ENCODE results near the gene E2F6.

Gene E2F6

DNA sequence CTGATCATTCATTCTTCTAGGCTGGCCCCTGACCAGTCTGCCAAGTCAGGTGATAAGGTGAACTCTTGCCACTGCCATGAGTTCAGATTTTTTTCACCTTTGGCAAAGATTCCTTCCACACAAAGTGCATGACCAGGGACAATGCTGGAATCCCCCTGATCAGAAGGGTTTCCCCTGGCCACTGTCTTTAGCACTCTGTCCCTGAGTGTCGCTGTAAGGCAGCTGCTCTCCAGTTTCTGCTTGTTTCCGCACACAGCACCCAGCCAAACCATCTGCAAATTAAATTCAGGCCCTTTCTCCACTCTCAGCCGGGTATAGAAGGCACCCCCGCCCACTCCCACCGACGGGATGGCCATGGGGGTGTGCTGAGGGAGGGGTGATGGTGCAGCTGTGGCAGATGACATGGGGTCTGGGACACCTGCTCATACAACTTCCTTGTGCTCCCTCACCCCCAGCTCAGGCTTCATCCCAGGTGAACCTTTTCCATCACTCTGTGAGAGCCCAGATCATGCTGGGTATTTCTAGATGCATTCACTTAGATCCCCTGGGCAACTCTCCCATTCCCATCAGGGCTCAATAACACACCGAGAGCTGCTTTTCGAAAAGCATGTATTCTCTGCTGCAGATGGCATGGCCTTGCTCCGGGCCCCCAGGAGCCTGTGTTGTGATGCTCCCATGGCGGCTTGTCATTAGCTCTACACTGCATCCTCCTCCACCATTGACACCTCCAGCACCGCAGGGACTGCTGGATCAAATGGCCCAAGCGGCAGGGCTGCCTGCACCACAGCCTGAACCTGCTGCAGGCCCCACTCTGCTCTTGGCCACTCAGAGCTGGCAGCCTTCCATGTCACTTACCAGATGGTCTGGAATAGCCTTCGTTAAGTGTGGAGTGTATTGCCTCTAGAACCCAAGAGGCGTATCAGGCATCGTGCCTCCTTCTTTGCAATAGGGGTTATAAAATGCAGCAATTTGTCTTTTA, 69.2 kb downstream of the E2F6 start:
- peaks cover 16 to 17% of the 10 kb centered on the region in 2 donors for H3K4me1 ChIP-seq (ENCODE audit: control insufficient read depth in 2 of 2, insufficient read depth in 2 of 2, low read length in 2 of 2)
- no peaks in the 10 kb centered on the region for H3K27me3 ChIP-seq (ENCODE audit: control insufficient read depth in 2 of 2, insufficient read depth in 2 of 2, low read length in 2 of 2)
- no peak overlapping the region for H3K9ac ChIP-seq (ENCODE audit: low read depth in 1 of 2, low read length in 2 of 2)
- H3K36me3 ChIP-seq (ENCODE audit: control insufficient read depth in 2 of 2, insufficient read depth in 2 of 2, low read length in 2 of 2), result no peaks in the 10 kb centered on the region
- H3K9me3 ChIP-seq (ENCODE audit: control insufficient read depth in 2 of 2, low read length in 2 of 2), result no peaks in the 10 kb centered on the region
- H3K27ac ChIP-seq (ENCODE audit: low read depth in 2 of 2, low read length in 2 of 2), result no peak overlapping the region
- H3K4me3 ChIP-seq (ENCODE audit: low read length in 2 of 2), result no peak overlapping the region

DNA sequence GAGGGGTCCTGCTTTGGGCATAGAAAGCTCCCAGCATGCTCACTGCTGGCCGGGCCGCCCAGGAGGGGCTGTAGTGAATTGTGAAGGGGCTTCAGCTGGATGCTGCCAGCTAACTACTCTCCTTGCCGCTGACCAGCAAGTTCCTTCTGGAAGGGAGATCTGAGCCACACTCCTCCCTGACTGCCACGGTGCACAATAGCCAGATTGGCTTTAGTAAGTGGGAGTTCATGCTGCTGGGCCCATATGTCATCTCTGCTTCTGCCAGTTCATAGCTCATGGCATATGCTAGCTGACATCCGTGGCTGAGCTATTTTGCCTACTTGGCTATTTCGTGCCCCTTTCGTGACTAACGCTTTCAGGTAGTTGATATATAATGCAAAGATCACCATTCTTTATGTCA, 69.9 kb downstream of the E2F6 start:
- Histone ChIP-seq H3K9me3 (ENCODE audit: control insufficient read depth in 2 of 2, low read length in 2 of 2) (no peaks in the 10 kb centered on the region), H3K27ac (ENCODE audit: low read depth in 2 of 2, low read length in 2 of 2) (no peak overlapping the region), H3K4me3 (ENCODE audit: low read length in 2 of 2) (no peak overlapping the region), H3K36me3 (ENCODE audit: control insufficient read depth in 2 of 2, insufficient read depth in 2 of 2, low read length in 2 of 2) (no peaks in the 10 kb centered on the region), H3K27me3 (ENCODE audit: control insufficient read depth in 2 of 2, insufficient read depth in 2 of 2, low read length in 2 of 2) (no peaks in the 10 kb centered on the region), H3K9ac (ENCODE audit: low read depth in 1 of 2, low read length in 2 of 2) (no peak overlapping the region), H3K4me1 (ENCODE audit: control insufficient read depth in 2 of 2, insufficient read depth in 2 of 2, low read length in 2 of 2) (peaks cover 17 to 19% of the 10 kb centered on the region in 2 donors)

- H3K36me3 ChIP-seq (ENCODE audit: control insufficient read depth in 2 of 2, insufficient read depth in 2 of 2, low read length in 2 of 2), result no peaks in the 10 kb centered on the region
- H3K27me3 ChIP-seq (ENCODE audit: control insufficient read depth in 2 of 2, insufficient read depth in 2 of 2, low read length in 2 of 2), result no peaks in the 10 kb centered on the region
- no peak overlapping the region for H3K27ac ChIP-seq (ENCODE audit: low read depth in 2 of 2, low read length in 2 of 2)
- H3K4me1 ChIP-seq (ENCODE audit: control insufficient read depth in 2 of 2, insufficient read depth in 2 of 2, low read length in 2 of 2), result peaks cover 17 to 19% of the 10 kb centered on the region in 2 donors
- H3K4me3 ChIP-seq (ENCODE audit: low read length in 2 of 2), result no peak overlapping the region
- H3K9me3 ChIP-seq (ENCODE audit: control insufficient read depth in 2 of 2, low read length in 2 of 2), result no peaks in the 10 kb centered on the region
- H3K9ac ChIP-seq (ENCODE audit: low read depth in 1 of 2, low read length in 2 of 2), result no peak overlapping the region
These were observed 70.6 kb downstream of the E2F6 start for GRCh38 chr2:11395389-11395788.

Data from mucosa of rectum (tissue), 2 donors.